ENCODE results near the gene GALNT5. TPM values are rescaled to one million over a fixed set of nuclear protein-coding genes. Genes with fewer than 3 reads are reported as not detected.
"Not testable (repeated sequence)": the region's sequence is repeated elsewhere in the genome, so short reads cannot be mapped to it uniquely, and the experiment has no call there.

The GALNT5 gene
- total RNA-seq, 1 donor from 2014 or later: 3.7 TPM

DNA sequence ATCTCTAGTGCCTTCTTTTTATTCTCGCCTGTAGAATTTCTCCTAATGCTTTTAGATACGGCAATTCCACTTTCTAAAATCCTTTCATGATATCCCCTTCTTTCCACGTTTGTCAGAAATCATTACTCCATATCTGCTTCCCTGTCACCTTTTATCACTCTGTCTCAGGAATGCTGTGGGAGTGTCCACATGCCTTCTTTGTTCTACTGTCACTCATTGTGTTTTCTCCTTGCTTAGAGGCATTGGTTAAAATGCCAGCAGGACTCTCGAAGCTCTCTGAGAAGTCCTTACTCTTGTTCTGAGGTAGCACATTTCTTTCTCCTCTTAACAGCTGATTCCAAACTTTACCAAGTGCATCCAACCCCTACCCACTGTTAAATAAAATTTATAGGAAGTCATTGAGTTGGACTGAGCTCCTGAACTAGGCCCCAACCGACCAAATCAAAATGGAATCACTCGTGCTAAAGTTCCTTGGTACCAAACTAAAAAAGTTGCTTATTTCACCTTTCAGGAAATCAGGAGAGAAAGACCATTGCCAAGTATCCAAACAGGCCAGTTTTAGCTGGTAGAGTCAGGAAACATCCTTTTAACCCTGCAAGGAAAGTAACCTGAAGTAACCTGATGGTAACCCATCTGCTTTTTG is 10.6 kb upstream of the GALNT5 start:
- DNase-seq (ENCODE audit: low read depth): peak; percentile 67

DNA sequence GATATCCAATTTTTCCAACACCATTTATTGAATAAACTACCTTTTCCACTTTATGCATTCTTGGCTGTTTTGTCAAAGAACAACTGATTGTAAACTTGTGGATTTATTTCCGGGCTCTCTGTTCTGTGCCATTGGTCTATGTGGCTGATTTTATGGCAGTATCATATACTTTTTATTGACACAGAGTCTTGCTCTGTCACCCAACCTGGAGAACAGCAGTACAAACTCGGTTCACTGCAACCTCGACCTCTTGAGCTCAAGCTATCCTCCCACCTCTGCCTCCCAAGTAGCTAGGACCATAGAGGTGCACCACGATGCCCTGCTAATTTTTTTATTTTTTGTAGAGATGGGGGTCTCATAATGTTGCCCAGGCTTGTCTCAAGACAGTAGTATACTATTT is 6.7 kb upstream of the GALNT5 start:
- DNase-seq (ENCODE audit: low read depth): no peak

DNA sequence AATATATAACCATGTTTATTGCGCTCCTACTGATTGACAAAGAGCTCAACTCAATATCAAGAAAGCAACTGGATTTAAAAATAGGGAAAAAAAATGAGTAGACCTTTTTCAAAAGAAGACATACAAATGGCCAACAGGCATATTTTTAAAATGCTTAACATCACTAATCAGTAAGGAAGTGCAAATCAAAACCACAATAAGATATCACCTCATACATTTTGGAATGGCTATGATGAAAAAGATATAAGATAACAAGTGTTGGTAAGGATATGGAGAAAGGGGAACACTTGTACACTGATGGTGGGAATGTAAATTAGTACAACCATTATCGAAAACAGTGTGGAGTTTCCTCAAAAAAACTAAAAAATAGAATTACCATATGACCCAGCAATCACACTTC is 5.6 kb upstream of the GALNT5 start:
- DNase-seq (ENCODE audit: low read depth): no peak

GRCh38 chr2:157252529-157252928 is 5.0 kb upstream of the GALNT5 start:
- no peak for DNase-seq (ENCODE audit: low read depth)

GRCh38 chr2:157254041-157254440 is 3.5 kb upstream of the GALNT5 start:
- DNase-seq (ENCODE audit: low read depth): no peak

GRCh38 chr2:157255746-157256145 is 1.8 kb upstream of the GALNT5 start:
- DNase-seq (ENCODE audit: low read depth): no peak

DNA sequence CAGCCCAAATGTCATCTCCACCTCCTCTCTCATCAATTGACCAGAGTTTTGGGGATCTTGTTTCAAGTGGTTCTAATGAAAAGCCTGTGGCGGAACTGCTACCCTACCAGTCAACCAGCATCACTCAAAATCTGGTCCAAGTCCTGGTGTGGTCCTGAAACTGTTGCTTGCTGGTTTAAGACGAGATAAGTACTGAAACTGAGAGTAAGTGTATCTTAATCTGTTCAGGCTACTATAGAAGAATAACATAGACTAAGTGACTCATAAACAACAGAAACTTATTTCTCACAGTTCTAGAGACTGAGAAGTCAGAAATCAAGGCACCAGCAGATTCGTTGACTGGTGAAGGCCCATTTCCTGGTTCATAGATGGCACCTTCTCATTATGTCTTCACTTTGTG is 879 bp upstream of the GALNT5 start:
- DNase-seq (ENCODE audit: low read depth): peak; percentile 28

DNA sequence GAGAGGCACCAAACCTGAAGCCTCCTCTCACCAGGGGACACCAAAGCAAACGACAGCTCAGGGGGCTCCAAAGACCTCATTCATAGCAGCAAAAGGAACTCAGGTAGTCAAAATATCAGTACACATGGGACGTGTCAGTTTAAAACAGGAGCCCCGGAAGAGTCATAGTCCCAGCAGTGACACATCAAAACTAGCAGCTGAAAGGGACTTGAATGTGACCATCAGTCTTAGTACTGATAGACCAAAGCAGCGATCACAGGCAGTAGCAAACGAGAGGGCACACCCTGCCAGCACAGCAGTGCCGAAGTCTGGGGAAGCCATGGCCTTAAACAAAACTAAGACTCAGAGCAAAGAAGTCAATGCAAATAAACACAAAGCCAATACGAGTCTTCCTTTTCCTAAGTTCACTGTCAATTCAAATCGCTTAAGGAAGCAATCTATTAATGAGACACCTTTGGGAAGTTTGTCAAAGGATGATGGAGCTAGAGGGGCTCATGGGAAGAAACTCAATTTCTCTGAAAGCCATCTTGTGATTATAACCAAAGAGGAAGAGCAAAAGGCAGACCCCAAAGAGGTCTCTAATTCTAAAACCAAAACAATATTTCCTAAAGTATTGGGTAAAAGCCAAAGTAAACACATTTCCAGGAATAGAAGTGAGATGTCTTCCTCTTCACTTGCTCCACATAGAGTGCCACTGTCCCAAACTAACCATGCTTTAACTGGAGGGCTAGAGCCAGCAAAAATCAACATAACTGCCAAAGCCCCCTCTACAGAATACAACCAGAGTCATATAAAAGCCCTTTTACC is 1.2 kb downstream of the GALNT5 start:
- no peak for DNase-seq (ENCODE audit: low read depth)

GRCh38 chr2:157259386-157259785 is 1.9 kb downstream of the GALNT5 start:
- no peak for DNase-seq (ENCODE audit: low read depth)

GRCh38 chr2:157259960-157260359 is 2.5 kb downstream of the GALNT5 start:
- DNase-seq (ENCODE audit: low read depth): no peak

DNA sequence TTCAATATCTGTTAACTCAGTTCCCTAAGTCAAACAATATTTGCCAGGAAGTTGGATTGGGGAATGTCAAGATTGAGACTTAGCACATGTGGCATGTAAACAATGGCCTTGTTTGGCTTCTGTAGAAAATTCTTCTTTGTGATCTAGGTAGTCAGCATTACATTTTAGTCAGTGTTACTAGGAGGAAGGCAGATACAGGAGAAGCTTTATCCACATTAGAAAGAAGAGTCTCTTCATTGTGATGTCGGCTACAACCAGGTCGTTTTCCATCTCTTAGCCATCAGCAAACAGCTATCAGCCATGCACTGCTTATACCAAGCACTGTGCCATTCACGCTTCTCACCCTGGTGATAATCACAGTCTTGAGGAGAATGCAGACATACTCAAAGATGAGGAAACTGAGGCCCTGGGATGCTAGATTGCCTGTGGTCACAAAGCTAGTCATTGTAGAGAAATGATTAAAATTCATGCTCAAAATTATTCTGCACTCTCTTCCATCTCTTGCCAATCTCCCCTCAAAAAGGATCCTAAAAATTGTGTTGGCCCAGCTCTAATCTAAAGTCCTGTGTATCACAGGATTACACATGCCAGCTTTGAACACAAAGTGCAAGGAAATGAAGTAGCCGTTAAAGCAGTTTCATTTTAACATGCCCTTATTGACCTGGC is 3.2 kb downstream of the GALNT5 start:
- peak; percentile 26 for DNase-seq (ENCODE audit: low read depth)

GRCh38 chr2:157261199-157261782 is 3.8 kb downstream of the GALNT5 start:
- peak; percentile 59 for DNase-seq (ENCODE audit: low read depth)

- DNase-seq (ENCODE audit: low read depth): no peak
These were observed 4.7 kb downstream of the GALNT5 start for GRCh38 chr2:157262248-157262647.

DNA sequence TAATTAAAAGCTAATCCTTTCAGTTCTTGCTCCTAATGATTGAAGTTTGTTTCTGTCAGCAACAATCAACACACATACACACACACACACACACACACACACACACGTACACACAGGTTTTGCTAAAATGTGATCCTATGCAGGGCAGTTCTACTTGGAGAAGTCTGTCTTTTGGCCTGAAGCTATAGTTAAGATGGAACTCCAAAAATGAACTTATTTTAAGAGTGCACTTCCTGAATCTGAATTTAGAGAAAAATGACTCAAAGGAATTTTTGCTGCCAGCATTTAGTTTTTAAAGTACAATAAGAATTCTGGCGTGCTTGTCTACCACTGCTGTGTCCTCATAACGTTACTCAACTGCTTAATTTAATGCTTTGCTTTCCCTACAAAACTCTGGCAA is 6.6 kb downstream of the GALNT5 start:
- no peak for DNase-seq (ENCODE audit: low read depth)

DNA sequence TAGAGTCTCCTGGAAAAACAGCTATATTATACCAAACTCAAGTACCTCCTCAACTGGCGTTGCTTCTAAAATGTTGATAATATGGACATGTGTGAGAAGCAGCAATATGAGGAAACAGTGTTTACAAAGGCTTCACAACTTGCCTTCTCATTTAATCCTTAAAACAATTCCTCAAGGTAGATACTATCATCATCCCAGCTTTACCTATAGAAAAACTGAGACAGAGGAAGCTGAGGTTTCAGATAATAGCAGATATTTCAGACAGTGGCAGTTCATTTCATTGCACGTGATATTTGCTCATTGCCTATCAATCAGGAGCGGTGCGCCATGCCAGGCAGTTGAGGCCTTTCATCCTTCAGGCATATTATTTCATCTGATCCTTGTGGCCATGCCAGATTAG is 8.3 kb downstream of the GALNT5 start:
- DNase-seq (ENCODE audit: low read depth): no peak

- no peak for DNase-seq (ENCODE audit: low read depth)
These were observed 10.0 kb downstream of the GALNT5 start for GRCh38 chr2:157267476-157267875.

DNA sequence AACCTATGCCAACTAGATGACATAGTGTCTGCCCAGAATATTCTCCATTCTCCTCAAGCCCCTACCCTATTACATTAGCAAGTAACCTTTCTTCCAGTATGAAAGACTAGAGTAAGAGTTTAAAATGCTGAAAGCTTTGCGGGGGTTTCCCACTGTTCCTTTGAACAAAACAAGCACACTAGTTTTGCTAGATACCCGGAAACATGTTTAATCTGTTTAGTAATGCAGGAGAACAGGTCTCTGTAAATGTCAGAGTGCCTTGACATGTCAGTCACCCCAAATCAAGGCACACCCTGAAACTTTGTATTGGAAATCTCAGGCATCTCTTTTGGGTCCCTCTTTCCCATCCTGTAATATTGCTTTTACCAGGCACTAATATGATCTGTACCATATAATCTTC is 11.6 kb downstream of the GALNT5 start:
- DNase-seq (ENCODE audit: low read depth): no peak

DNA sequence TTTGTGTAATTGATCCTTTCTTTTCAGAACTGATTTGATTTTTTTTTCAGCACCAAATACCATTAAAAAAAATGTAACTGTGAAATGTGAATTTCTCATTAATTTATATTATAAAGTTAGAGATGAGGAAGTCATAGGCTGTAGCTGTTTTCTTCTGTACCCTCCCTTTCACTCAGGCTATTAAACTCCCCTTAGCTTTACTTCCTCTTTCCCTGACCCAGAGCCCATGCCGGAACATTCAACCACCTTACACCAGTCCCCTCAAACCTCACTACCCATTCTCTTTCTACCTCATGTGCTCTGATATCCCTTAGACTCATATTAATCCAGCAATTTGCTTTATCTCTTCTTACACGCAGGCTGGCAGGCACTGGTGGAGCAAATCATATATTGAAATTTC is 12.4 kb downstream of the GALNT5 start:
- DNase-seq (ENCODE audit: low read depth): no peak

GRCh38 chr2:157271590-157272203 is 14.2 kb downstream of the GALNT5 start:
- DNase-seq (ENCODE audit: low read depth): no peak

GRCh38 chr2:157279311-157279710 is 21.8 kb downstream of the GALNT5 start:
- not testable (repeated sequence) for DNase-seq (ENCODE audit: low read depth)

GRCh38 chr2:157281316-157281715 is 23.8 kb downstream of the GALNT5 start:
- DNase-seq (ENCODE audit: low read depth): no peak

- DNase-seq (ENCODE audit: low read depth): no peak
These were observed 26.0 kb downstream of the GALNT5 start for GRCh38 chr2:157283468-157283867.

Measured in renal cortical epithelial cell (primary cell).